H9 (cell line): ENCODE results near the gene LINGO3. TPM values are rescaled to one million over a fixed set of nuclear protein-coding genes. Genes with fewer than 3 reads are reported as not detected.

Source experiments
- DNase-seq: peaks from one replicate; pipeline ENCODE4 v3.0.0-alpha.2; 2017
- H2AFZ ChIP-seq: one replicate; pipeline ENCODE4 v1.6.1; 2013; ENCODE audit warnings: mild to moderate bottlenecking, low read length, control low read depth, moderate library complexity
- H2AK5ac ChIP-seq: 2 replicates; pipeline ENCODE4 v1.6.1; 2013; ENCODE audit warnings: low read length, control low read depth, mixed read lengths; ENCODE audit not compliant: insufficient read length
- H2BK120ac ChIP-seq: one replicate; pipeline ENCODE4 v1.6.1; 2013; ENCODE audit warnings: low read depth, mild to moderate bottlenecking, low read length, control low read depth, inconsistent platforms; ENCODE audit not compliant: poor library complexity, severe bottlenecking
- H2BK12ac ChIP-seq: 2 replicates; pipeline ENCODE4 v1.6.1; 2013; ENCODE audit warnings: low read length, control low read depth, mixed read lengths, low read depth; ENCODE audit not compliant: insufficient read length
- H2BK15ac ChIP-seq: 2 replicates; pipeline ENCODE4 v1.6.1; 2013; ENCODE audit warnings: low read depth, low read length, control low read depth
- H2BK20ac ChIP-seq: one replicate; pipeline ENCODE4 v1.6.1; 2013; ENCODE audit warnings: low read depth, mild to moderate bottlenecking, low read length, control low read depth, inconsistent platforms; ENCODE audit not compliant: poor library complexity, severe bottlenecking
- H2BK5ac ChIP-seq: 2 replicates; pipeline ENCODE4 v1.6.1; 2013; ENCODE audit warnings: low read length, control low read depth, mixed read lengths; ENCODE audit not compliant: insufficient read length
- H3K14ac ChIP-seq: 2 replicates; pipeline ENCODE4 v1.6.1; 2013; ENCODE audit warnings: low read length, control low read depth; ENCODE audit not compliant: insufficient read depth
- H3K18ac ChIP-seq: 2 replicates; pipeline ENCODE4 v1.6.1; 2013; ENCODE audit warnings: low read depth, mild to moderate bottlenecking, mixed read lengths, low read length, control low read depth; ENCODE audit not compliant: insufficient read length
- H3K23ac ChIP-seq: 2 replicates; pipeline ENCODE4 v1.6.1; 2013; ENCODE audit warnings: low read length, control low read depth, mixed read lengths, low read depth; ENCODE audit not compliant: insufficient read length
- H3K23me2 ChIP-seq: 2 replicates; pipeline ENCODE4 v1.6.1; 2013; ENCODE audit warnings: low read depth, mild to moderate bottlenecking, mixed read lengths, low read length, control low read depth; ENCODE audit not compliant: insufficient read length, poor library complexity, severe bottlenecking
- H3K27ac ChIP-seq: 2 replicates; pipeline ENCODE4 v1.5.1; 2013; ENCODE audit warnings: low read length, control low read depth, mixed read lengths, low read depth; ENCODE audit not compliant: insufficient read length
- H3K27me3 ChIP-seq: 2 replicates; pipeline ENCODE4 v1.6.1; 2013; ENCODE audit warnings: low read length, control low read depth, inconsistent platforms; ENCODE audit not compliant: insufficient read depth
- H3K4ac ChIP-seq: 2 replicates; pipeline ENCODE4 v1.6.1; 2013; ENCODE audit warnings: low read depth, mild to moderate bottlenecking, control low read depth, inconsistent platforms, low read length, moderate library complexity
- H3K4me1 ChIP-seq: 2 replicates; pipeline ENCODE4 v1.6.1; 2013; ENCODE audit warnings: low read length, control low read depth, inconsistent platforms; ENCODE audit not compliant: insufficient read depth
- H3K4me2 ChIP-seq: 2 replicates; pipeline ENCODE4 v1.6.1; 2013; ENCODE audit warnings: low read length, control low read depth, mixed read lengths; ENCODE audit not compliant: insufficient read length, insufficient read depth
- H3K56ac ChIP-seq: 2 replicates; pipeline ENCODE4 v1.6.1; 2013; ENCODE audit warnings: low read depth, mild to moderate bottlenecking, mixed read lengths, low read length, control low read depth; ENCODE audit not compliant: insufficient read length
- H3K79me1 ChIP-seq: 2 replicates; pipeline ENCODE4 v1.6.1; 2013; ENCODE audit warnings: low read depth, mild to moderate bottlenecking, moderate library complexity, low read length, control low read depth, inconsistent platforms; ENCODE audit not compliant: insufficient read depth, poor library complexity, severe bottlenecking
- H3K79me2 ChIP-seq: 2 replicates; pipeline ENCODE4 v1.6.1; 2013; ENCODE audit warnings: low read length, control low read depth, inconsistent platforms; ENCODE audit not compliant: insufficient read depth
- H3K9ac ChIP-seq: 2 replicates; pipeline ENCODE4 v1.6.1; 2013; ENCODE audit warnings: low read length, control low read depth, mixed read lengths; ENCODE audit not compliant: insufficient read length; ENCODE audit errors: extremely low read depth
- H3K9me3 ChIP-seq: one replicate; pipeline ENCODE4 v1.6.1; 2013; ENCODE audit warnings: low read depth, low read length, inconsistent platforms; ENCODE audit not compliant: control insufficient read depth
- H3T11ph ChIP-seq: one replicate; pipeline ENCODE4 v1.6.1; 2013; ENCODE audit warnings: mild to moderate bottlenecking, low read length, control low read depth, inconsistent platforms
- H4K20me1 ChIP-seq: one replicate; pipeline ENCODE4 v1.6.1; 2013; ENCODE audit not compliant: control insufficient read depth, insufficient read length, insufficient read depth
- H4K5ac ChIP-seq: 2 replicates; pipeline ENCODE4 v1.6.1; 2013; ENCODE audit warnings: low read depth, mild to moderate bottlenecking, mixed read lengths, low read length, control low read depth; ENCODE audit not compliant: insufficient read length
- H4K8ac ChIP-seq: replicated peaks from 2 replicates; pipeline ENCODE4 v1.6.1; 2013; ENCODE audit warnings: low read length, control low read depth, mixed read lengths, low read depth; ENCODE audit not compliant: insufficient read length
- H4K91ac ChIP-seq: 2 replicates; pipeline ENCODE4 v1.6.1; 2013; ENCODE audit warnings: low read depth, mild to moderate bottlenecking, moderate library complexity, mixed read lengths, low read length, control low read depth; ENCODE audit not compliant: insufficient read length
- H3K27ac Mint-ChIP-seq, 3 experiments: 2 replicates in 2 of 3; 3 replicates in 1 of 3; pipeline ENCODE4 v1.8.0; 2020 to 2021; ENCODE audit warnings: mixed read lengths in 3 of 3, mild to moderate bottlenecking in 1 of 3, moderate library complexity in 1 of 3
- H3K27me3 Mint-ChIP-seq: 2 replicates; pipeline ENCODE4 v1.8.0; 2021; ENCODE audit warnings: low read depth, mild to moderate bottlenecking, moderate library complexity, mixed read lengths
- H3K36me3 Mint-ChIP-seq, 3 experiments: 2 replicates in 2 of 3; 3 replicates in 1 of 3; pipeline ENCODE4 v1.8.0; 2020 to 2021; ENCODE audit warnings: low read depth in 3 of 3, mixed read lengths in 3 of 3; ENCODE audit not compliant: insufficient read depth in 1 of 3
- H3K4me1 Mint-ChIP-seq, 2 experiments: 2 replicates each; pipeline ENCODE4 v1.8.0; 2020; ENCODE audit warnings: mixed read lengths in 2 of 2
- H3K4me3 Mint-ChIP-seq, 2 experiments: 2 replicates in 1 of 2; 3 replicates in 1 of 2; pipeline ENCODE4 v1.8.0; 2020 to 2021; ENCODE audit warnings: mild to moderate bottlenecking in 2 of 2, mixed read lengths in 2 of 2, moderate library complexity in 1 of 2
- H3K9me3 Mint-ChIP-seq, 2 experiments: 2 replicates in 1 of 2; 3 replicates in 1 of 2; pipeline ENCODE4 v1.8.0; 2020; ENCODE audit warnings: mild to moderate bottlenecking in 2 of 2, mixed read lengths in 2 of 2, moderate library complexity in 1 of 2
- WGBS: extraction: QIAGEN DNeasy Blood & Tissue Kit; methylation state at CpG from one replicate; pipeline ENCODE4 v1.1.7; 2013; ENCODE audit warnings: missing lambda C conversion rate, low lambda C conversion rate, mixed read lengths; ENCODE audit not compliant: insufficient read length; ENCODE audit errors: extremely low coverage; 5-methylcytosine and 5-hydroxymethylcytosine counted together
- total RNA-seq: library from RNA; stranded (reverse); gene quantifications from 2 replicates; pipeline ENCODE4 v1.2.1, GENCODE V29; 2021
- TF ChIP-seq, protein P1 (sequence below): fragments of 200-600 bp; sonication (generic); conservative IDR thresholded peaks from 3 replicates; pipeline ENCODE4 v1.8.0; 2021; ENCODE audit warnings: antibody characterized with exemption, mild to moderate bottlenecking

Gene LINGO3
- total RNA-seq, 1 experiment from 2014 or later, result 0.28 TPM

DNA sequence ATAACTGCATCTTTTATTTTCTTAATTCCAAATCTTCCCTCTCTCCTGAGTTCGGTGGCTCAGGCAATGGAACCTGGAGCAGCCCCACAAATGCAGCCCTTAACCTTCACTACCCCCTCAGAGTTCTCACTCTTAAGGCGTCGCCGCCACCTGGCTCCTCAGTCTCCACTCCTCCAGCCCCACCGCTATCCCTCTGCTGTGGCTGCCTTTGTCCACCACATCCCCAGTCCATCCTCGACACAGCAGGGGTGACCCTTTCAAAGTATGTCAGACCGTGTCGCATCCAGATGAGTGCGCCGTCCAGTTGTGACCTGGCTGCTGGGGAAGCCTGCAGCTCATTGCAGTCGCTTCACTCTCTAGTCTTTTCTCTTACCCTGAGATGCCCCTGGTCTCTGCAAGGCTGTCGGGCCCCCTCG, 21.6 kb upstream of the LINGO3 start:
- no peak overlapping the region for H2BK15ac ChIP-seq
- H3K4me2 ChIP-seq, result peak overlapping the region; percentile 90
- H2AFZ ChIP-seq, result no peak overlapping the region
- no peak overlapping the region for H2BK20ac ChIP-seq
- no peak overlapping the region for H2BK5ac ChIP-seq
- peaks cover 9% of the 10 kb centered on the region for H3K23me2 ChIP-seq
- no peak overlapping the region for H2BK120ac ChIP-seq
- no peak overlapping the region for H3K18ac ChIP-seq
- Mint-ChIP-seq H3K27me3 (peaks cover 1% of the 10 kb centered on the region; the same call in 1 of the 2 replicates), H3K27ac (peak overlapping the region; percentile 71 to 95 (median 92); a peak in 5 of 7 replicates), H3K9me3 (no peaks in the 10 kb centered on the region), H3K4me1 (peaks cover 36 to 50% of the 10 kb centered on the region in 2 experiments), H3K36me3 (peaks cover 5 to 24% (median 21%) of the 10 kb centered on the region in 3 experiments), H3K4me3 (peak overlapping the region; percentile 98 to 99)
- no peaks in the 10 kb centered on the region for H3K79me1 ChIP-seq
- no peak overlapping the region for H3K27ac ChIP-seq
- no peak overlapping the region for H4K5ac ChIP-seq
- no peak overlapping the region for H4K8ac ChIP-seq
- H3K56ac ChIP-seq, result no peak overlapping the region
- H3K9me3 ChIP-seq, result no peaks in the 10 kb centered on the region
- TF ChIP-seq, protein P1, sequence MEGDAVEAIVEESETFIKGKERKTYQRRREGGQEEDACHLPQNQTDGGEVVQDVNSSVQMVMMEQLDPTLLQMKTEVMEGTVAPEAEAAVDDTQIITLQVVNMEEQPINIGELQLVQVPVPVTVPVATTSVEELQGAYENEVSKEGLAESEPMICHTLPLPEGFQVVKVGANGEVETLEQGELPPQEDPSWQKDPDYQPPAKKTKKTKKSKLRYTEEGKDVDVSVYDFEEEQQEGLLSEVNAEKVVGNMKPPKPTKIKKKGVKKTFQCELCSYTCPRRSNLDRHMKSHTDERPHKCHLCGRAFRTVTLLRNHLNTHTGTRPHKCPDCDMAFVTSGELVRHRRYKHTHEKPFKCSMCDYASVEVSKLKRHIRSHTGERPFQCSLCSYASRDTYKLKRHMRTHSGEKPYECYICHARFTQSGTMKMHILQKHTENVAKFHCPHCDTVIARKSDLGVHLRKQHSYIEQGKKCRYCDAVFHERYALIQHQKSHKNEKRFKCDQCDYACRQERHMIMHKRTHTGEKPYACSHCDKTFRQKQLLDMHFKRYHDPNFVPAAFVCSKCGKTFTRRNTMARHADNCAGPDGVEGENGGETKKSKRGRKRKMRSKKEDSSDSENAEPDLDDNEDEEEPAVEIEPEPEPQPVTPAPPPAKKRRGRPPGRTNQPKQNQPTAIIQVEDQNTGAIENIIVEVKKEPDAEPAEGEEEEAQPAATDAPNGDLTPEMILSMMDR, result no peak
- no peaks in the 10 kb centered on the region for H3K27me3 ChIP-seq
- no peak overlapping the region; the same call in 1 of the 2 replicates for H3K14ac ChIP-seq
- no peak for DNase-seq
- no peak overlapping the region for H3K23ac ChIP-seq
- no peak overlapping the region for H3K4ac ChIP-seq
- peaks cover 5% of the 10 kb centered on the region; the same call in 1 of the 2 replicates for H3K79me2 ChIP-seq
- no peak overlapping the region for H2AK5ac ChIP-seq
- WGBS, result no CpG with 5 or more reads among the region's 13 CpGs
- no peak overlapping the region for H4K91ac ChIP-seq
- peaks cover 5% of the 10 kb centered on the region; the same call in 1 of the 2 replicates for H3K4me1 ChIP-seq
- peak overlapping the region; percentile 53 for H3K9ac ChIP-seq
- H2BK12ac ChIP-seq, result peak overlapping the region; percentile 41
- H3T11ph ChIP-seq, result no peak overlapping the region
- H4K20me1 ChIP-seq, result peaks cover 5% of the 10 kb centered on the region
